Glutamatergic neuron (in vitro differentiated cells): ENCODE measurements around the gene MNAT1. TPM values are rescaled to one million over a fixed set of nuclear protein-coding genes. Genes with fewer than 3 reads are reported as not detected.

Experiments
- DNase-seq: peaks from one replicate; pipeline ENCODE4 v3.0.0; 2022
- H3K27ac Mint-ChIP-seq: one replicate; pipeline ENCODE4 v1.8.0; 2020; ENCODE audit warnings: mild to moderate bottlenecking, mixed read lengths, inconsistent platforms; ENCODE audit not compliant: unreplicated experiment
- H3K27me3 Mint-ChIP-seq: one replicate; pipeline ENCODE4 v1.8.0; 2020; ENCODE audit warnings: mild to moderate bottlenecking, moderate library complexity, mixed read lengths, inconsistent platforms; ENCODE audit not compliant: unreplicated experiment
- H3K36me3 Mint-ChIP-seq: one replicate; pipeline ENCODE4 v1.8.0; 2020; ENCODE audit warnings: mild to moderate bottlenecking, mixed read lengths, inconsistent platforms; ENCODE audit not compliant: unreplicated experiment
- H3K4me1 Mint-ChIP-seq: one replicate; pipeline ENCODE4 v1.8.0; 2020; ENCODE audit warnings: mild to moderate bottlenecking, low read depth, mixed read lengths, inconsistent platforms; ENCODE audit not compliant: unreplicated experiment
- H3K4me3 Mint-ChIP-seq: one replicate; pipeline ENCODE4 v1.8.0; 2020; ENCODE audit warnings: mild to moderate bottlenecking, mixed read lengths, inconsistent platforms; ENCODE audit not compliant: unreplicated experiment
- H3K9me3 Mint-ChIP-seq: one replicate; pipeline ENCODE4 v1.8.0; 2020; ENCODE audit warnings: mild to moderate bottlenecking, moderate library complexity, mixed read lengths, inconsistent platforms; ENCODE audit not compliant: unreplicated experiment
- CTCF ChIP-seq: fragments of 200-600 bp; sonication (generic); IDR thresholded peaks from one replicate; pipeline ENCODE4 v1.5.0; 2021; ENCODE audit not compliant: partially characterized antibody, unreplicated experiment
- total RNA-seq: library from RNA; stranded (reverse); fragmentation: NEBNext Ultra II Directional; extraction: Animal tissue kit (Norgen Biotek cat#: 25700); gene quantifications from one replicate; pipeline ENCODE4 v1.2.1, GENCODE V29; 2021; ENCODE audit not compliant: unreplicated experiment

The MNAT1 gene
- total RNA-seq, 1 donor from 2014 or later = 45.2 TPM

DNA sequence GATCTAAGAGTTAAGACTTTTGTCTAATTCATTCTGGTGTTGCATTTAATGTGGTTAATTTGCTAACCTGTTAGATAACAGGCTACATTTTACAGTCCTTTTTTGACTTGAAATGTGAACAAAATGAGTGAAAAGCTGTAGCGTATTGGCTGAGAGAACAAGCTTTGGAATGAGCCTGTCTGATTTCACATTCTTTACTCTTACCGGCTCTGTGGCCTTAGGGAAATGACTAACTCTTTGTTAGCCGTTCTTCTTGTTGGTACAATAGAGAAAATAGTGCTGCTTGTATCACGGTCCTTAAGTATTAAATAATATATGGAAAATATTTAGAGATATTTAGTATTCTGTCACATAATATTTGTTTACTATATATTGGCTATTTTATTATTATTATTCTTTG, 1.9 kb downstream of the MNAT1 start:
- H3K27ac Mint-ChIP-seq = no peak overlapping the region
- peak overlapping the region; percentile 100 for H3K4me3 Mint-ChIP-seq
- H3K27me3 Mint-ChIP-seq = peaks cover 3% of the 10 kb centered on the region
- no peak for TF ChIP-seq CTCF
- no peaks in the 10 kb centered on the region for H3K36me3 Mint-ChIP-seq
- DNase-seq = no peak
- H3K9me3 Mint-ChIP-seq = peaks cover 2% of the 10 kb centered on the region
- H3K4me1 Mint-ChIP-seq = peaks cover 7% of the 10 kb centered on the region

DNA sequence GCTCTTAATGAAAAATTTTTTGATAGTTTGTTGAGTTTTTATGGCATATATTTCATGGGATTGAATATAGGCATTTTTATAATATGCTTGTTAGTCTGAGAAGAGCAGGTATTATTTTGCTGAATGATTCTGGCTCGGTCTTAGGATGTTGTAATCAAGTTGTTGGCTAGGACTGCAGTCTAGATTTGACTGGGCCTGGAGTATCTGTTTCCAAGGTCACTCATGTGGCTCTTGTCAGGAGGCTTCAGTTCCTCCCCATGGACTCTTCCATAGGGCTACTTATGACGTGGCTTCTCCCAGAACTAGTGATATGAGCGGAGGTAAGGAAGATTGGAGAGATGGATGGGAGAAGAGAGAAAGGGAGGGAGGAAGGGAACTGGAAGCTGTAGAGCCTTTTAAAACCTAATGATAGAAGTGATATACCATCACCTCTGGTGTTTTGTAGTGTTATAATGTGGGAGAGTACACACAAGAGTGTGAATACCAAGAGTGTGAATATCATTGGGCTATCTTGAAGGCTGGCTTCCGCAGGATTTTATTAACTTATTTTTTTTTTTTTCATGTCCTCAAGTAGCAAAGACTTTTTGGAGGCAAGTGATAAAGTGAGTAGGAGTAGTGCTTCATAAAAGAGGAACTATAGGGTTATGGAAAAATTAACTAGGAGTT, 4.4 kb downstream of the MNAT1 start:
- H3K36me3 Mint-ChIP-seq = no peaks in the 10 kb centered on the region
- peaks cover 7% of the 10 kb centered on the region for H3K4me1 Mint-ChIP-seq
- no peak for DNase-seq
- no peak overlapping the region for H3K4me3 Mint-ChIP-seq
- no peak for TF ChIP-seq CTCF
- H3K27ac Mint-ChIP-seq = no peak overlapping the region
- peaks cover 2% of the 10 kb centered on the region for H3K9me3 Mint-ChIP-seq
- peaks cover 3% of the 10 kb centered on the region for H3K27me3 Mint-ChIP-seq

GRCh38 chr14:60744566-60744965, 10.0 kb downstream of the MNAT1 start:
- Mint-ChIP-seq H3K9me3 (no peaks in the 10 kb centered on the region), H3K27me3 (peaks cover 3% of the 10 kb centered on the region)

GRCh38 chr14:60753264-60754119, 18.9 kb downstream of the MNAT1 start:
- DNase-seq = no peak
- H3K9me3 Mint-ChIP-seq = no peaks in the 10 kb centered on the region
- H3K4me3 Mint-ChIP-seq = no peak overlapping the region
- no peaks in the 10 kb centered on the region for H3K36me3 Mint-ChIP-seq
- H3K4me1 Mint-ChIP-seq = peaks cover 12% of the 10 kb centered on the region
- H3K27ac Mint-ChIP-seq = no peak overlapping the region
- H3K27me3 Mint-ChIP-seq = peaks cover 1% of the 10 kb centered on the region
- no peak for TF ChIP-seq CTCF

More at GRCh38 chr14:60744566-60744965, 10.0 kb downstream of the MNAT1 start:
- no peaks in the 10 kb centered on the region for H3K4me1 Mint-ChIP-seq
- H3K4me3 Mint-ChIP-seq = no peak overlapping the region
- H3K27ac Mint-ChIP-seq = no peak overlapping the region
- no peak for DNase-seq
- H3K36me3 Mint-ChIP-seq = no peaks in the 10 kb centered on the region
- TF ChIP-seq CTCF = no peak

- no peak overlapping the region for H3K4me3 Mint-ChIP-seq
- peaks cover 14% of the 10 kb centered on the region for H3K4me1 Mint-ChIP-seq
- no peak overlapping the region for H3K27ac Mint-ChIP-seq
- no peak for TF ChIP-seq CTCF
- H3K9me3 Mint-ChIP-seq = no peaks in the 10 kb centered on the region
- no peak for DNase-seq
- no peaks in the 10 kb centered on the region for H3K36me3 Mint-ChIP-seq
- H3K27me3 Mint-ChIP-seq = no peaks in the 10 kb centered on the region
These were observed 22.3 kb downstream of the MNAT1 start for GRCh38 chr14:60756847-60757246.
